Measurements from ENCODE around the gene SYK. TPM values are rescaled to one million over a fixed set of nuclear protein-coding genes. Genes with fewer than 3 reads are reported as not detected.

Gene SYK
- total and polyA plus RNA-seq, 3 experiments from 2014 or later = 0.55 to 0.73 (median 0.56) TPM

GRCh38 chr9:90942555-90942954 is 140.9 kb downstream of the SYK start:
- H3K27me3 Mint-ChIP-seq = peaks cover 18 to 46% of the 10 kb centered on the region in 2 donors
- CTCF ChIA-PET = no interaction called here
- DNase-seq = no peak

GRCh38 chr9:90943341-90943740 is 141.7 kb downstream of the SYK start:
- CTCF ChIA-PET = no interaction called here
- Histone ChIP-seq H3K4me1 (ENCODE audit: insufficient read depth, low read length) (no peaks in the 10 kb centered on the region), H3K4me3 (ENCODE audit: low read length) (no peak overlapping the region), H3K9me3 (ENCODE audit: low read length) (no peaks in the 10 kb centered on the region), H3K27ac (ENCODE audit: low read depth, low read length) (no peak overlapping the region), H3K36me3 (ENCODE audit: insufficient read depth, low read length) (no peaks in the 10 kb centered on the region), H3K27me3 (ENCODE audit: insufficient read depth, low read length, poor library complexity, severe bottlenecking) (no peaks in the 10 kb centered on the region)
- no peak overlapping the region for H3K27ac Mint-ChIP-seq
- DNase-seq = no peak
- H3K36me3 Mint-ChIP-seq = no peaks in the 10 kb centered on the region
- H3K9me3 Mint-ChIP-seq = no peaks in the 10 kb centered on the region
- H3K27me3 Mint-ChIP-seq = peaks cover 18 to 52% of the 10 kb centered on the region in 2 donors
- no peaks in the 10 kb centered on the region for H3K4me1 Mint-ChIP-seq
- POLR2A ChIA-PET = no interaction called here
- H3K4me3 Mint-ChIP-seq = no peak overlapping the region

More at GRCh38 chr9:90942555-90942954, 140.9 kb downstream of the SYK start:
- H3K36me3 Mint-ChIP-seq = no peaks in the 10 kb centered on the region
- H3K9me3 ChIP-seq (ENCODE audit: low read length) = no peaks in the 10 kb centered on the region
- H3K27me3 ChIP-seq (ENCODE audit: insufficient read depth, low read length, poor library complexity, severe bottlenecking) = no peaks in the 10 kb centered on the region
- no peak overlapping the region for H3K4me3 Mint-ChIP-seq
- H3K27ac Mint-ChIP-seq = no peak overlapping the region
- POLR2A ChIA-PET = no interaction called here
- H3K27ac ChIP-seq (ENCODE audit: low read depth, low read length) = no peak overlapping the region
- no peaks in the 10 kb centered on the region for H3K4me1 Mint-ChIP-seq
- H3K36me3 ChIP-seq (ENCODE audit: insufficient read depth, low read length) = no peaks in the 10 kb centered on the region
- no peaks in the 10 kb centered on the region for H3K4me1 ChIP-seq (ENCODE audit: insufficient read depth, low read length)
- H3K9me3 Mint-ChIP-seq = no peaks in the 10 kb centered on the region
- no peak overlapping the region for H3K4me3 ChIP-seq (ENCODE audit: low read length)

- H3K4me3 Mint-ChIP-seq = no peak overlapping the region
- Histone ChIP-seq H3K4me3 (ENCODE audit: low read length) (no peak overlapping the region), H3K9me3 (ENCODE audit: low read length) (no peaks in the 10 kb centered on the region), H3K27ac (ENCODE audit: low read depth, low read length) (no peak overlapping the region), H3K36me3 (ENCODE audit: insufficient read depth, low read length) (no peaks in the 10 kb centered on the region), H3K27me3 (ENCODE audit: insufficient read depth, low read length, poor library complexity, severe bottlenecking) (no peaks in the 10 kb centered on the region), H3K4me1 (ENCODE audit: insufficient read depth, low read length) (no peaks in the 10 kb centered on the region)
- H3K9me3 Mint-ChIP-seq = no peaks in the 10 kb centered on the region
- POLR2A ChIA-PET = no interaction called here
- CTCF ChIA-PET = no interaction called here
- H3K27me3 Mint-ChIP-seq = peaks cover 18 to 49% of the 10 kb centered on the region in 2 donors
- no peaks in the 10 kb centered on the region for H3K4me1 Mint-ChIP-seq
- H3K36me3 Mint-ChIP-seq = no peaks in the 10 kb centered on the region
- H3K27ac Mint-ChIP-seq = no peak overlapping the region
- DNase-seq = no peak
These were observed 143.7 kb downstream of the SYK start for GRCh38 chr9:90945336-90945735.

DNA sequence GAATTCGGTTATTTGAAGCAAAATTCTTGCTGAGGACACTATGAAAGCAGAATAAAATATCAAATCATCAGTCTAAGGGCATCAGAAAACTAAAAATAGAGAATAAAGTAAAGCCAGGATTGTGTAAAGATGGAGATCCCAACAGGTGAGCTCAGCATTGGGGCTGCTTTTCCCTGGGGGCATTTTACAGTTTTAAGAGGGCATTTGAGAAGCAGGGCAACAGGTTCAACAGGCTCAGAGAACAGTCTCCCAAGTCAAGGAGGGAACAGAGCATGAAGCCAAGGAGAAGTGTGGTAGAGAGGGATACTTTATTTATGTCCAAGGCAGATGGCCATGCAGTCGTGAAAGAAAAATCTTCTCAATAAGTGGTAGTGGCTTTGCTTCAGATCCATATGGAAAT is 145.4 kb downstream of the SYK start:
- H3K4me1 Mint-ChIP-seq = no peaks in the 10 kb centered on the region

More for the DNA sequence above, 145.4 kb downstream of the SYK start:
- Mint-ChIP-seq H3K27me3 (peaks cover 15 to 43% of the 10 kb centered on the region in 2 donors), H3K27ac (no peak overlapping the region), H3K9me3 (no peaks in the 10 kb centered on the region), H3K4me3 (no peak overlapping the region), H3K36me3 (no peaks in the 10 kb centered on the region)
- H3K4me1 ChIP-seq (ENCODE audit: insufficient read depth, low read length) = no peaks in the 10 kb centered on the region
- DNase-seq = no peak
- no peak overlapping the region for H3K4me3 ChIP-seq (ENCODE audit: low read length)
- no peaks in the 10 kb centered on the region for H3K27me3 ChIP-seq (ENCODE audit: insufficient read depth, low read length, poor library complexity, severe bottlenecking)
- H3K9me3 ChIP-seq (ENCODE audit: low read length) = no peaks in the 10 kb centered on the region
- H3K36me3 ChIP-seq (ENCODE audit: insufficient read depth, low read length) = no peaks in the 10 kb centered on the region
- CTCF ChIA-PET = no interaction called here
- POLR2A ChIA-PET = no interaction called here
- no peak overlapping the region for H3K27ac ChIP-seq (ENCODE audit: low read depth, low read length)

Other genes starting within 250 kb of the SYK start
- not detected for gene DIRAS2, start 159.0 kb upstream of the SYK start, total RNA-seq
- not detected for gene DIRAS2, start 159.0 kb upstream of the SYK start, polyA plus RNA-seq